ENCODE data around the gene BGLAP. TPM values are rescaled to one million over a fixed set of nuclear protein-coding genes. Genes with fewer than 3 reads are reported as not detected.

BGLAP gene
- polyA plus RNA-seq, 1 donor from 2014 or later: not detected

- Mint-ChIP-seq H3K4me1 (no peaks in the 10 kb centered on the region), H3K9me3 (no peaks in the 10 kb centered on the region), H3K36me3 (peaks cover 17% of the 10 kb centered on the region), H3K27me3 (no peaks in the 10 kb centered on the region), H3K27ac (no peak overlapping the region), H3K4me3 (no peak overlapping the region)
Measured at GRCh38 chr1:156236164-156236563, 5.8 kb upstream of the BGLAP start.

GRCh38 chr1:156238248-156238647, 3.7 kb upstream of the BGLAP start:
- Mint-ChIP-seq H3K9me3 (no peaks in the 10 kb centered on the region), H3K27ac (peak overlapping the region in 1 of 3 donors; percentile 73), H3K27me3 (no peaks in the 10 kb centered on the region), H3K36me3 (peaks cover 17% of the 10 kb centered on the region), H3K4me3 (no peak overlapping the region), H3K4me1 (no peaks in the 10 kb centered on the region)

- Mint-ChIP-seq H3K9me3 (no peaks in the 10 kb centered on the region), H3K36me3 (peaks cover 15% of the 10 kb centered on the region), H3K27me3 (peaks cover 8% of the 10 kb centered on the region), H3K27ac (peak overlapping the region in 1 of 3 donors; percentile 75), H3K4me3 (no peak overlapping the region), H3K4me1 (peaks cover 6 to 7% (median 6%) of the 10 kb centered on the region in 3 donors)
Measured at GRCh38 chr1:156241311-156241811, 623 bp upstream of the BGLAP start.

GRCh38 chr1:156242738-156243137, 754 bp downstream of the BGLAP start:
- Mint-ChIP-seq H3K27me3 (peaks cover 8% of the 10 kb centered on the region), H3K27ac (peak overlapping the region in 1 of 3 donors; percentile 47), H3K4me3 (peak overlapping the region in 1 of 4 donors; percentile 17), H3K4me1 (peaks cover 6 to 7% (median 6%) of the 10 kb centered on the region in 3 donors), H3K36me3 (peaks cover 11% of the 10 kb centered on the region), H3K9me3 (no peaks in the 10 kb centered on the region)

GRCh38 chr1:156244126-156244525, 2.1 kb downstream of the BGLAP start:
- Mint-ChIP-seq H3K27me3 (peaks cover 8% of the 10 kb centered on the region), H3K4me1 (peaks cover 6 to 7% (median 6%) of the 10 kb centered on the region in 3 donors), H3K27ac (no peak overlapping the region), H3K36me3 (peaks cover 11% of the 10 kb centered on the region), H3K4me3 (peak overlapping the region in 3 of 4 donors; percentile 34 to 75 (median 47)), H3K9me3 (no peaks in the 10 kb centered on the region)

DNA sequence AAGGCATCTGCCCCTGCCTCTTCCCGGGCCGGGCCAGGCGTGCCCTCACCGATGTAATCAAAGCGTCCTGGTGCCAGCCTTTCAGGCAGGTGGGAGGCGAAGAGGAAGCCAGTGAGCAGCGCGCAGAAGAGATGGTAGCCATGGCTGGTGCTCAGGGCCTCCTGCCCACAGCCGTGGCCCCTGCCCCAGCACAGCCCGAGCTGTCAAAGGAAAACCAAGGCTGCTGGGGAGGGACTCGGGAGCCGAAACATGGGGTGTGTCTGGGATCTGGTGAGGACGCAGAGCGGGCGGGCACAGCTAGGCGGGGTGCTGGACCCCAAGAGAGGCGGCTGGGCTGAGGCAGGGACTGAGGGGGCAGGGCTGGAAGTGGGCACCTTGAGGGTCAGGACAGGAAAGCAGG, 2.7 kb downstream of the BGLAP start:
- peak overlapping the region; percentile 9 to 95 (median 80) for H3K4me3 Mint-ChIP-seq
- no peaks in the 10 kb centered on the region for H3K9me3 Mint-ChIP-seq
- peaks cover 6 to 7% (median 6%) of the 10 kb centered on the region in 3 donors for H3K4me1 Mint-ChIP-seq
- H3K27ac Mint-ChIP-seq: no peak overlapping the region
- H3K36me3 Mint-ChIP-seq: peaks cover 8% of the 10 kb centered on the region
- H3K27me3 Mint-ChIP-seq: peaks cover 8% of the 10 kb centered on the region

DNA sequence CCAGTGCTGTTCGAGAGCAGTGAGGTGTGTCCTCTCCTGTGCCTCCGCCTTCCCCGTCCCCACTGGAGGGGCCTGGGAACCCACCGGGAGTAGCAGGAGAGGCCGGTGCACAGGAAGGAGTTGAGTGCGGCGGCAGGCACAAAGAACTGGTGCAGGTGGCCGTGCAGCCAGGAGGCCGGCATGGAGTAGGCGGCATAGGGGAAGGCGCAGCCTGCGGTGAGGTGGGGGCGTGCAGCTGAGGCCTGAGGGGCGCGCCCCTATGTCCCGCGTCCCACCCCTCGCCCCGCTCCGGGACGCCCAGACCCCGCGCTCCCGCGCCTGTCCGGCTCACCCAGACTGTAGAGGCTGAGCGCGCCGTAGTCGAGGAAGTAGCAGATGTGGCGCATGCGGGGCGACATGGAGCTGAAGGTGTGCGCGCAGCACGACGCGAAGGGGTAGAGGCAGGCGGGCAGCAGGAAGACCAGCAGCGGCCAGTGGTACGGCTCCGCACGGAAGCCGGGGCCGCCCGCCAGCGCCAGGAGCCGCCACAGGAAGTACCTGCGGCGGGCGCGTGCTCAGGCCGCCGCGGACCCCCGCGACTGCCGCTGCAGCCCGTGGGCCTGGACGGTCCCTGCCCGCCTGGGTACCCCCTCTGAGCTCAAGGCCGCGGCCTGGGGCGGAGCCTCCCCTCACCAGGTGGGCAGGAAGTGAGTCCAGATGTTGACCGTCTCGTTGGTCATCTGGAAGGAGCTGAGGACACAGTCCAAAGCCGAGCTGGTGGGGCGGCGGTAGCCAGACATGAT, 3.7 kb downstream of the BGLAP start:
- Mint-ChIP-seq H3K36me3 (peaks cover 5% of the 10 kb centered on the region), H3K4me1 (peaks cover 6 to 7% (median 6%) of the 10 kb centered on the region in 3 donors), H3K27ac (peak overlapping the region in 1 of 3 donors; percentile 78), H3K9me3 (no peaks in the 10 kb centered on the region), H3K27me3 (peaks cover 8% of the 10 kb centered on the region), H3K4me3 (peak overlapping the region; percentile 75 to 95 (median 88))

DNA sequence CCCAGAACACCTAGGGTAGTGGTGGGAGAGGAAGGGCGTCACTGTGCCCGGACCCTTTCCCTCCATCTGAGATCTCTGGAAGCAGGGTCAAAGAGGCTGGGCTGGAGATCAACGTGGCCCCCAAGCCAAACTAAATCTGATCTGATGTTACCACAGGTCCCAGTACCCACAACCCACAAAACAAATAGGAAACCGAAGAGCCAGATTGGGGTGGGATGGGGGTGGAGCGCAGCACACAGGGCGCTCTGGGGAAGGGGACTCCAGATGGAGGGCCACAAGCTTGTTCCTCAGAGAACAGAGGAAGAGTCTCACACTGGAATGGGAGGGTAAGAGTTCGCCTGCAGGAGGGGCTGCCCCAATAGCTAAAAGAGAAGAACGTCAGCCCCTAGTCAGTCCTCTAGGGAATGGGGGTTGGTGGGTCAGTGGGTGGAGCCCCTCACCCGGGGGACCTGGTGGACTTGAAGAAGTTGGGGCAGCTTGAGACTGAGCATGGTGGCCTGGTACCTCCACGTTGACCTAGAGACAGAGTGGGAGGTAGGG, 4.3 kb downstream of the BGLAP start:
- no peak overlapping the region for H3K27ac Mint-ChIP-seq
- H3K9me3 Mint-ChIP-seq: no peaks in the 10 kb centered on the region
- peaks cover 8% of the 10 kb centered on the region for H3K27me3 Mint-ChIP-seq
- peaks cover 6 to 7% (median 6%) of the 10 kb centered on the region in 3 donors for H3K4me1 Mint-ChIP-seq
- H3K36me3 Mint-ChIP-seq: no peaks in the 10 kb centered on the region
- peak overlapping the region; percentile 9 to 87 (median 70) for H3K4me3 Mint-ChIP-seq

DNA sequence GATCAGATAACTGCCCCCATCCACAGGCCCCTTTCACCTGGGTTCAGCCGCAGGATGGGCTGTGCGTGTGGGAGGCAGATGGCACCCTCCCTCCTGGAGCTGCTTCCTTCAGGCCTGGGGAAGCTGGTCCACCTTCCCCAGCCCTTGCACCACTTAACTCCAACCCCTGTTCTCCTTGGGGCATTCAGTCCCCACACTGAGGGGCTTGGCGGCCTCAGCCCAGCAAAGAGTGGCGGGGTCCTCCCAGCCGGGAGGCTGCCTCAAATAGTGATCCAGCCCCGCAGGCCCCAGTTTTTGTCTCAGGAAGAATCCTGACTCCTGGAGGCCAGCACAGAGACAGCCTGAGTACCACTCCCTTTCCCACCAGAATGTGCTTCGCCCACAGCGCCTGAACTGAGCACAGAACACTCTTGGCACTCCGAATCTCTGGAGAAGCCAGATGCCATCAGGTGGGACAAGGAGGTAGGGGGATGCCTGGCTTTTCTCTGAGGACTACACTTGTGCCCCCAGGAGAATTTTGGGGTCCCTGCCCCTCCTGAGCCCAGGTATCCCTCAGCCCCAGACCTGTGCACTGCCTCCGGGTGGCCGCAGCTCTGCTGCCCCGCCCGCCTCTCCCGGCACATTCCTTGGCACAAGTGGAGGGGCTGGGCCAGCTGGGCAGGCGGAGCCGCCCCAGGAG, 4.9 kb downstream of the BGLAP start:
- no peaks in the 10 kb centered on the region for H3K36me3 Mint-ChIP-seq
- no peak overlapping the region for H3K27ac Mint-ChIP-seq
- H3K4me1 Mint-ChIP-seq: peaks cover 6 to 7% (median 6%) of the 10 kb centered on the region in 3 donors
- peaks cover 8% of the 10 kb centered on the region for H3K27me3 Mint-ChIP-seq
- H3K4me3 Mint-ChIP-seq: peak overlapping the region in 1 of 4 donors; percentile 65
- no peaks in the 10 kb centered on the region for H3K9me3 Mint-ChIP-seq

DNA sequence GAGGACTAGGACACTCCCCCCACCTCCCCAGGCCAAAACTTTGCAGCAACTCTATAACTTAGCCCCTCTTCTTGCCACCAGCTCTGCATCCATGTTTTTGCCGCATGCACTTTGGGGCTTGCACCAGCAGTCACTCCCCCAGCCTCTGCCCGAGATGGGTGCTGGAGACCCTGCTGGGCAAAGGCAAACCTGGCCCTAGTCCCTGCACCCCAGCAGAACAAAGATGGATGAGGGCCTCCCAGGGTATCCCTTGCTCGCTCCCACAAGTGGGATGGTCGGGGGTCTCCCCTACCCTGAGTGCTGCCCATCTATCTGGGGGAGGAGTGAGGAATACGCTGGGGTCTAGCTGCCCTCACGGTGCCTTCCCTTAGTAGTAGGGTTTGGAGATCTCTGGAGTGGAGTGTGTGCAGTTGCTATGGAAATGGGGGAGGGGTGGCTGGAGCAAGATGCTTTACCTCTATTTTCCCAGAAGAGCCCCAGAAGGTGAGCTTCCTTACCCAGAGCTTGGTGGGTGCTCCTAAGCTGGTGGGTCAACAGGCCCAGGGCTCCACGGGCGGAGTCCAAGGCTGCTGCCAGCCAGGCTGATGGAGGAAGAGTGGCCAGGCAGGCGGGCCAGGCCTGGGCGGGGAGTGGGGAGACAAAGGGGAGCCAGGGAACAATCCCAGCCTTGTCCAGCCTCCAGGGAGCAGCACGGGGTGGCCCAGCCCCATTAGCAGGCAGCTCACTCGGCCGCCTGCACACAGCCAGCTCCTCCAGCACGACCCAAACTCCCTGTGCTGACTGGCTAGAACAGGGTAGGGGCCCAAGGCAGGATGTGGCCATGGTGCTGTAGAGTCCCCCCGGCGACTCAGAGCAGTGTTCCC, 5.7 kb downstream of the BGLAP start, which contains the start of gene PAQR6:
Gene PAQR6 (minus strand): TSS at position 597 of the 863 bp plus-strand sequence. CDS start 1,325 bp downstream, outside the sequence.
- no peaks in the 10 kb centered on the region for H3K36me3 Mint-ChIP-seq
- H3K4me1 Mint-ChIP-seq: peaks cover 6 to 7% (median 6%) of the 10 kb centered on the region in 3 donors
- H3K27me3 Mint-ChIP-seq: peaks cover 8% of the 10 kb centered on the region
- H3K4me3 Mint-ChIP-seq: peak within 1 kb of the TSS in 1 of 4 donors; percentile 38
- no peaks in the 10 kb centered on the region for H3K9me3 Mint-ChIP-seq
- H3K27ac Mint-ChIP-seq: no peak within 1 kb of the TSS

DNA sequence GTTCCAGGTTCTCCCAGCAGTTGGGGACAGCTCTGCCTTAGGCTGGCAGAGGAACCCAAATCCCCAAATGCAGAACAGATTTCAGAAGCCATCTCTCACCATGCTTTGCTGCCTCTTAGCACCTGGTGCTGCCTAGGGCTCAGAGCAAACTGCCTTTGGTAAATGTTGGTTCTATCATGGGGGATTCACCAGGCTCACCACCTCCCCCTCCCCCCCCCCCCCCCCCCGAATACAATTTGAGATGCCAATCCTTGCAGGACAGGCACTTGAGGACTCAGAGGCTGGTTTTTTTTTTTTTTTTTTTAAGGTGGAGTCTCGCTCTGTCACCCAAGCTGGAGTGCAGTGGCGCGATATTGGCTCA, 6.3 kb downstream of the BGLAP start:
- peaks cover 8% of the 10 kb centered on the region for H3K27me3 Mint-ChIP-seq

GRCh38 chr1:156249593-156249992, 7.6 kb downstream of the BGLAP start:
- H3K27ac Mint-ChIP-seq: no peak overlapping the region
- peaks cover 4 to 7% (median 6%) of the 10 kb centered on the region in 3 donors for H3K4me1 Mint-ChIP-seq

More for the DNA sequence above, 6.3 kb downstream of the BGLAP start:
- Mint-ChIP-seq H3K9me3 (no peaks in the 10 kb centered on the region), H3K4me3 (no peak overlapping the region), H3K36me3 (no peaks in the 10 kb centered on the region), H3K27ac (no peak overlapping the region), H3K4me1 (peaks cover 6 to 7% (median 6%) of the 10 kb centered on the region in 3 donors)

GRCh38 chr1:156251527-156251926, 9.5 kb downstream of the BGLAP start:
- no peak overlapping the region for H3K27ac Mint-ChIP-seq
- no peaks in the 10 kb centered on the region for H3K27me3 Mint-ChIP-seq
- H3K4me3 Mint-ChIP-seq: no peak overlapping the region
- no peaks in the 10 kb centered on the region for H3K9me3 Mint-ChIP-seq
- H3K36me3 Mint-ChIP-seq: peaks cover 1% of the 10 kb centered on the region
- H3K4me1 Mint-ChIP-seq: no peaks in the 10 kb centered on the region

More at GRCh38 chr1:156249593-156249992, 7.6 kb downstream of the BGLAP start:
- Mint-ChIP-seq H3K27me3 (peaks cover 6% of the 10 kb centered on the region), H3K4me3 (peak overlapping the region in 1 of 4 donors; percentile 50), H3K36me3 (peaks cover 1% of the 10 kb centered on the region), H3K9me3 (no peaks in the 10 kb centered on the region)

GRCh38 chr1:156253634-156254033, 11.7 kb downstream of the BGLAP start:
- H3K36me3 Mint-ChIP-seq: peaks cover 3% of the 10 kb centered on the region
- no peaks in the 10 kb centered on the region for H3K9me3 Mint-ChIP-seq
- H3K27me3 Mint-ChIP-seq: no peaks in the 10 kb centered on the region
- H3K4me3 Mint-ChIP-seq: no peak overlapping the region
- peak overlapping the region in 1 of 3 donors; percentile 91 for H3K27ac Mint-ChIP-seq
- H3K4me1 Mint-ChIP-seq: no peaks in the 10 kb centered on the region
